Measurements from ENCODE around the gene NLRP6.
A peak's percentile ranks its signal among the peaks of the same experiment; 100 is the strongest.
"Not testable (repeated sequence)": the region's sequence is repeated elsewhere in the genome, so short reads cannot be mapped to it uniquely, and the experiment has no call there.

NLRP6 gene

GRCh38 chr11:257766-258493 is 20.3 kb upstream of the NLRP6 start:
- DNase-seq (ENCODE audit: insufficient read length): no peak

GRCh38 chr11:259413-259812 is 18.8 kb upstream of the NLRP6 start:
- DNase-seq (ENCODE audit: insufficient read length) (no peak), FAIRE-seq (no peak)
- no peak for TF ChIP-seq POLR2A (IDR thresholded peaks at IDR 0.05; ENCODE audit: low read depth, low read length)
- TF ChIP-seq TAF1 (IDR thresholded peaks at IDR 0.05; ENCODE audit: borderline replicate concordance, low read depth, low read length): no peak
- no peak for TF ChIP-seq POLR2AphosphoS5 (IDR thresholded peaks at IDR 0.05; ENCODE audit: low read depth, low read length)

More at GRCh38 chr11:257766-258493, 20.3 kb upstream of the NLRP6 start:
- FAIRE-seq: no peak
- TF ChIP-seq TAF1 (IDR thresholded peaks at IDR 0.05; ENCODE audit: borderline replicate concordance, low read depth, low read length) (no peak), POLR2A (IDR thresholded peaks at IDR 0.05; ENCODE audit: low read depth, low read length) (no peak), POLR2AphosphoS5 (IDR thresholded peaks at IDR 0.05; ENCODE audit: low read depth, low read length) (no peak)

GRCh38 chr11:261624-262023 is 16.6 kb upstream of the NLRP6 start:
- FAIRE-seq: peak; percentile 9
- no peak for DNase-seq (ENCODE audit: insufficient read length)
- no peak for TF ChIP-seq POLR2A (IDR thresholded peaks at IDR 0.05; ENCODE audit: low read depth, low read length)
- TF ChIP-seq POLR2AphosphoS5 (IDR thresholded peaks at IDR 0.05; ENCODE audit: low read depth, low read length): no peak
- TF ChIP-seq TAF1 (IDR thresholded peaks at IDR 0.05; ENCODE audit: borderline replicate concordance, low read depth, low read length): no peak

GRCh38 chr11:266676-267439 is 11.3 kb upstream of the NLRP6 start:
- TF ChIP-seq POLR2A (IDR thresholded peaks at IDR 0.05; ENCODE audit: low read depth, low read length) (no peak), TAF1 (IDR thresholded peaks at IDR 0.05; ENCODE audit: borderline replicate concordance, low read depth, low read length) (no peak), POLR2AphosphoS5 (IDR thresholded peaks at IDR 0.05; ENCODE audit: low read depth, low read length) (no peak)
- FAIRE-seq: peak; percentile 77
- no peak for DNase-seq (ENCODE audit: insufficient read length)

GRCh38 chr11:267491-267994 is 10.7 kb upstream of the NLRP6 start:
- DNase-seq (ENCODE audit: insufficient read length) (no peak), FAIRE-seq (no peak)
- TF ChIP-seq POLR2AphosphoS5 (IDR thresholded peaks at IDR 0.05; ENCODE audit: low read depth, low read length) (peak; percentile 74; the same call in 1 of the 2 replicates), POLR2A (IDR thresholded peaks at IDR 0.05; ENCODE audit: low read depth, low read length) (0 out of 2 replicates have a peak, but pooled peaks have one; percentile 37), TAF1 (IDR thresholded peaks at IDR 0.05; ENCODE audit: borderline replicate concordance, low read depth, low read length) (no peak)

- FAIRE-seq; DNase-seq (ENCODE audit: insufficient read length): not testable (repeated sequence)
- TF ChIP-seq TAF1 (IDR thresholded peaks at IDR 0.05; ENCODE audit: borderline replicate concordance, low read depth, low read length): 0 out of 2 replicates have a peak, but pooled peaks have one; percentile 5
These were observed 9.5 kb upstream of the NLRP6 start for GRCh38 chr11:268716-269145.

- peak; percentile 46; the same call in 1 of the 2 replicates for TF ChIP-seq POLR2AphosphoS5 (IDR thresholded peaks at IDR 0.05; ENCODE audit: low read depth, low read length)
- no peak for TF ChIP-seq POLR2A (IDR thresholded peaks at IDR 0.05; ENCODE audit: low read depth, low read length)
- DNase-seq (ENCODE audit: insufficient read length) (no peak), FAIRE-seq (peak; percentile 97)
These were observed 8.9 kb upstream of the NLRP6 start for GRCh38 chr11:269146-269890.

GRCh38 chr11:270451-271318 is 7.5 kb upstream of the NLRP6 start:
- peak; percentile 61 for FAIRE-seq
- DNase-seq (ENCODE audit: insufficient read length): no peak
- no peak for TF ChIP-seq POLR2AphosphoS5 (IDR thresholded peaks at IDR 0.05; ENCODE audit: low read depth, low read length)
- TF ChIP-seq TAF1 (IDR thresholded peaks at IDR 0.05; ENCODE audit: borderline replicate concordance, low read depth, low read length): no peak

- no peak for FAIRE-seq
- TF ChIP-seq TAF1 (IDR thresholded peaks at IDR 0.05; ENCODE audit: borderline replicate concordance, low read depth, low read length): no peak
- TF ChIP-seq POLR2AphosphoS5 (IDR thresholded peaks at IDR 0.05; ENCODE audit: low read depth, low read length): no peak
- no peak for TF ChIP-seq POLR2A (IDR thresholded peaks at IDR 0.05; ENCODE audit: low read depth, low read length)
- DNase-seq (ENCODE audit: insufficient read length): no peak
These were observed 6.9 kb upstream of the NLRP6 start for GRCh38 chr11:271319-271715.

- no peak for FAIRE-seq
- DNase-seq (ENCODE audit: insufficient read length): no peak
- TF ChIP-seq POLR2AphosphoS5 (IDR thresholded peaks at IDR 0.05; ENCODE audit: low read depth, low read length) (no peak), TAF1 (IDR thresholded peaks at IDR 0.05; ENCODE audit: borderline replicate concordance, low read depth, low read length) (no peak), POLR2A (IDR thresholded peaks at IDR 0.05; ENCODE audit: low read depth, low read length) (no peak)
These were observed 5.8 kb upstream of the NLRP6 start for GRCh38 chr11:272195-272930.

Measured in GM12892 (cell line).